SK-N-SH treated with all-trans-retinoic acid at 6 μM for 48 hours (cell line): ENCODE results near the gene CBFA2T3.

Source experiments
- BACH2 ChIP-seq: fragments of 250-450 bp; sonication (Bioruptor Pico); IDR thresholded peaks from 2 replicates; pipeline ENCODE4 v1.9.0; 2021; ENCODE audit warnings: mild to moderate bottlenecking, borderline replicate concordance
- CREB5 ChIP-seq: fragments of 250-450 bp; sonication (Bioruptor Pico); IDR thresholded peaks from 2 replicates; pipeline ENCODE4 v1.5.1; 2020; ENCODE audit warnings: low read depth, mild to moderate bottlenecking, moderate library complexity
- CSDC2 ChIP-seq: fragments of 250-450 bp; sonication (Bioruptor Pico); IDR thresholded peaks from 2 replicates; pipeline ENCODE4 v1.5.0; 2020; ENCODE audit warnings: mild to moderate bottlenecking, moderate library complexity
- CSRNP3 ChIP-seq: fragments of 250-450 bp; sonication (Bioruptor Pico); IDR thresholded peaks from 2 replicates; pipeline ENCODE4 v1.5.1; 2021; ENCODE audit warnings: mild to moderate bottlenecking, moderate library complexity
- ISL1 ChIP-seq: fragments of 250-450 bp; sonication (Bioruptor Pico); IDR thresholded peaks from 2 replicates; pipeline ENCODE4 v2.1.2; 2022; ENCODE audit warnings: mild to moderate bottlenecking, moderate library complexity
- PATZ1 ChIP-seq: fragments of 250-450 bp; sonication (Bioruptor Pico); IDR thresholded peaks from 2 replicates; pipeline ENCODE4 v1.8.0; 2020; ENCODE audit warnings: mild to moderate bottlenecking, moderate library complexity, borderline replicate concordance
- PPARA ChIP-seq: fragments of 250-450 bp; sonication (Bioruptor Pico); IDR thresholded peaks from 2 replicates; pipeline ENCODE4 v1.5.0; 2020; ENCODE audit warnings: mild to moderate bottlenecking, borderline replicate concordance
- RARB ChIP-seq: fragments of 250-450 bp; sonication (Bioruptor Pico); IDR thresholded peaks from 2 replicates; pipeline ENCODE4 v1.8.0; 2021; ENCODE audit warnings: mild to moderate bottlenecking, moderate library complexity
- TCF4 ChIP-seq: fragments of 250-450 bp; sonication (Bioruptor Pico); IDR thresholded peaks from 2 replicates; pipeline ENCODE4 v1.8.0; 2021; ENCODE audit warnings: mild to moderate bottlenecking, moderate library complexity, borderline replicate concordance
- TOX ChIP-seq: fragments of 250-450 bp; sonication (Bioruptor Pico); IDR thresholded peaks from 2 replicates; pipeline ENCODE4 v1.8.0; 2021; ENCODE audit warnings: mild to moderate bottlenecking, moderate library complexity, borderline replicate concordance
- ZFP3 ChIP-seq: fragments of 250-450 bp; sonication (Bioruptor Pico); IDR thresholded peaks from 2 replicates; pipeline ENCODE4 v1.5.0; 2020; ENCODE audit warnings: mild to moderate bottlenecking, moderate library complexity
- ZNF565 ChIP-seq: fragments of 450-650 bp; formaldehyde crosslinking; conservative IDR thresholded peaks from 2 replicates; pipeline ENCODE4 v1.5.0; 2020; ENCODE audit warnings: low read depth, mild to moderate bottlenecking, moderate library complexity

GRCh38 chr16:88934066-88934667, 42.8 kb downstream of the CBFA2T3 start:
- TF ChIP-seq ZNF565 (no peak), CSDC2 (CRISPR knock-in tag) (no peak), ZFP3 (no peak), PPARA (CRISPR knock-in tag) (no peak), PATZ1 (CRISPR knock-in tag) (no peak), RARB (CRISPR knock-in tag) (no peak), ISL1 (no peak), CREB5 (no peak), BACH2 (CRISPR knock-in tag) (no peak), TCF4 (CRISPR knock-in tag) (no peak), TOX (no peak), CSRNP3 (no peak)
